ENCODE results near the gene ZNF780A.
A peak's percentile ranks its signal among the peaks of the same experiment; 100 is the strongest.
"Not testable (repeated sequence)": the region's sequence is repeated elsewhere in the genome, so short reads cannot be mapped to it uniquely, and the experiment has no call there.

Gene ZNF780A

DNA sequence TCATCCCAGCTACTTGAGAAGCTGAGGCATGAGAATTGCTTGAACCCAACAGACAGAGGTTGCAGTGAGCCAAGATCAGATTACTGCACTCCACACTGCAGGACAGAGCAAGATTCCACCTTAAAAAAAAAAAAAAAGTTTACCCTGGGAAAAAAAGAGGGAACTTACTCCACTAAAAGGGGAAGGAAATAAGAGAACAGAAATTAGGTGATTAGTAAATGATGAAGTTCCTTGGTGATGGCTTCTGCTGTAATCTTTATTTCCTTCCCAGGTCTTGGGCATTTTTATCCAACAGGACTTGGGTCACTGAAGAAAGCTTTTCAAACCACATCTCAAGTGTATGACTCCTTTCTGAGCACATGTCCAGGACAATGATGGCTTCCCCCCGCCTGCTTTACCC is 9.3 kb downstream of the ZNF780A start:
- DNase-seq: no peak

DNA sequence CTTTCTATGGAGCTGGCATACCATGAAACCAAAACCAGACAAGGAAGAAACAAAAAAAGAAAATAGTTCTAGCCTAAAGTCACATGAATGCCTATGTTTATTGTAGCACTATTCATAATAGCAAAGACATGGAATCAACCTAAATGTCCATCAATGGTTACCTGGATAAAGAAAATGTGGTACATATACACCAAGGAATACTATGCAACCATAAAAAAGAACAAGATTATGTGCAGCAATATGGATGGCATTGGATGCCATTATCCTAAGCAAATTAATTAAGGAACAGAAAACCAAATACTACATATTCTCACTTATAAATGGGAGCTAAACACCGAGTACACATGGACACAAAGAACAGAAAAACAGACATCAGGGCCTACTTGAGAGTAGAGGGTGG is 10.5 kb downstream of the ZNF780A start:
- DNase-seq: no peak

DNA sequence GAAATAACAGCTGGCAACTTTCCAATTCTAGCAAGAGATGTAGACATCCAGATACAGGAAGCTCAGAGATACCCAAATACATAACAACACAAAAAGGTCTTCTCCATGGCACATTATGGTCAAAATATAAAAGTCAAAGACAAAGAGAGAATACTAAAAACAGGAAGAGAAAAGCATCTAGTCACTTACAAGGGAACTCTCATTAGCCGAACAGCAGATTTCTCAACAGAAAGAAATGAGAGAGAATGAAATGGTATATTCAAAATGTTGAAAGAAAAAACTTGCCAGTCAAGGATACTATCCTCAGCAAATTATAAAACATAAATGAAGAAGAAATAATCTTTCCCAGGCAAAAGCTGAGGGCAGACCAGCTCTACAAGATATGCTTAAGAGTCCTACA is 12.4 kb downstream of the ZNF780A start:
- DNase-seq: no peak

DNA sequence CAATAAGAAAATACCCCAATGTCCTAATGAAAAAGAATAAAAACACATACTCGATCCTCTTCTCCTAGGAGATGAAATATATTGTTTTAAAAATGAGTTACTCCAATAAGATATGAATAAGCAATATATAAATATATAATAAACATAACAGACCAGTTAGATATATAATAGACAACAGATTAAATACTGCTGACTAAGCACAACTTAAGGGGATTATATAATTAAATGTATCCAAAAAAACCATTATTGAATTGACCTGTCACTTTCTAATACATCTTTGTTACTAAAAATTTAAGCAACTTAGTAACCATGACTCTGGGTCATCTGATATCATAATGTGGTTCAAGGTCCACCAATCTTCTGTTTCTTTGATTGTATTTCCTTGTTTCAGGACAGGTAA is 20.7 kb downstream of the ZNF780A start:
- DNase-seq: no peak

DNA sequence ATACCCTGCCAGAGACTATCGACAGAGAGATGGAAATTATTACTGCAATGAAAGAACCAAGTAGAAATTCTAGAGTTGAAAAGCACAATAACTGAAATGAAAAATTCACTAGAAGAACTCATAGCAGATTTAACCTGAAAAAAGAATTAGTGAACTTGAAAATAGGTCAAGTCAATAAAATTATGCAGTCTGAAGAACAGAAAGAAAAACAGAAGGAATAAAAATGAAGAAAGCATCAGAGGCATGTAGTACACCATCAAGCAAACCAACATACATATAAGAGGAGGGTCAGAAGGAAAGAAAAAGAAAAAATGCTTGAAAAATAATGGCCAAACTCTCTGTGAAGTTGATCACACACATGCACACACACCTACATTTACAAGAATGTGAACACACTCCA is 31.1 kb downstream of the ZNF780A start:
- DNase-seq: no peak

GRCh38 chr19:40057166-40057565 is 33.6 kb downstream of the ZNF780A start:
- DNase-seq: no peak

- no peak for DNase-seq
These were observed 34.2 kb downstream of the ZNF780A start for GRCh38 chr19:40056505-40056904.

DNA sequence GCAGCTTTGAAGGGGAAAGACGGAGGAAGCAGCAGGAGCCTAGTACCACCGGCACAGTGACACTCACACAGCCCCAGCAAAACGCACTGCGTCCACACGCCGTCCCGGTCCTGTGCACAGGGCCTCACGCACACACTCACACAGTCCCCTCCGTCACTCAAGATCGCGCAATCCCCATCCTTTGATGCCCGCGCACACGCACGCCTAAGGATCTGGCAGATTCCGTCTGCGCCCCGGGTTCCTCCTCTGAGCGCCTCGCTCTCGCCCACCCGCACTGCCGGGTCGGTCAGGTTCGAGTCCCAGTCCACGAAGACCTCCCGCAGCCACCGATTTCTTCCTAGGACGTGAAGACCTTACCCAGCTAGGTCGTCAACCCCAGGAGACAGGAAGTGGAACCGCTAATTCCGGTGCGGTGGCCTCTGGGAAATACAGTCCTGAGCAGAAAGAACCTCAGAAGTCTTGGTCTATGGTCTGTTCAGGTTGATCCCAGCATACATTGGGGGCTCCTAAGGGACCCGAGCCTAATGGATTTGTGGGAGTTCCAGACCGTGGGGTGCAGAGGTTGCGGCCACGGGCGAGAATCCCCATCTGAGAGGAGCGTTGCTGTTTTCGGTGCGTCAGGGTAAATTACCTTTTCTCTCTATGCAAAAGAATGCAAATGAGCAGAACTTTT is 34.8 kb downstream of the ZNF780A start, which contains the start of gene ZNF780B:
ZNF780B (minus strand) TSS at position 400 of the 673 bp plus-strand sequence. CDS start 5,899 bp downstream, outside the sequence.
- DNase-seq: peak; percentile 13

- DNase-seq: no peak
These were observed 35.7 kb downstream of the ZNF780A start for GRCh38 chr19:40055049-40055448.

- no peak for DNase-seq
These were observed 36.1 kb downstream of the ZNF780A start for GRCh38 chr19:40054632-40055031.

DNA sequence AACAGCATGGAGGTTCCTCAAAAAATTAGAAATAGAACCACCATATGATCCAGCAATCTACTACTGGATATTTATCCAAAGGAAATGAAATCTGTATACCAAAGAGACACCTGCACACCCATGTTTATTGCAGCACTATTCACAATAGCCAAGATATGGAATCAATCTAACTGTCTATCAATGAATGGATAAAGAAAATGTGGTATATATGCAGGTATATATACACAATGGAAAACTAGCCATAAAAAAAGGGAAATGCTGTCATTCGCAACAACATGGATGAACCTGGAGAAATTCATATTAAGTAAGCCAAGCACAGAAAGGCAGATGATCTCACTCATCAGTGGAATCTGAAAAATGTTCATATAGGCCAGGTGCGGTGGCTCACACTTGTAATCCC is 37.3 kb downstream of the ZNF780A start:
- no peak for DNase-seq

DNA sequence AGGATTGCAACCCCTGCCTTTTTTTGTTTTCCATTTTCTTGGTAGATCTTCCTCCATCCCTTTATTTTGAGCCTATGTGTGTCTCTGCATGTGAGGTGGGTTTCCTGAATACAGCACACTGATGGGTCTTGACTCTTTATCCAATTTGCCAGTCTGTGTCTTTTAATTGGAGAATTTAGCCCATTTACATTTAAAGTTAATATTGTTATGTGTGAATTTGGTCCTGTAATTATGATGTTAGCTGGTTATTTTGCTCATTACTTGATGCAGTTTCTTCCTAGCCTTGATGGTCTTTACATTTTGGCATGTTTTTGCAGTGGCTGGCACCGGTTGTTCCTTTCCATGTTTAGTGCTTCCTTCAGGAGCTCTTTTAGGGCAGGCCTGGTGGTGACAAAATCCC is 49.0 kb downstream of the ZNF780A start:
- not testable (repeated sequence) for DNase-seq

- not testable (repeated sequence) for DNase-seq
These were observed 52.7 kb downstream of the ZNF780A start for GRCh38 chr19:40038047-40038446.

DNA sequence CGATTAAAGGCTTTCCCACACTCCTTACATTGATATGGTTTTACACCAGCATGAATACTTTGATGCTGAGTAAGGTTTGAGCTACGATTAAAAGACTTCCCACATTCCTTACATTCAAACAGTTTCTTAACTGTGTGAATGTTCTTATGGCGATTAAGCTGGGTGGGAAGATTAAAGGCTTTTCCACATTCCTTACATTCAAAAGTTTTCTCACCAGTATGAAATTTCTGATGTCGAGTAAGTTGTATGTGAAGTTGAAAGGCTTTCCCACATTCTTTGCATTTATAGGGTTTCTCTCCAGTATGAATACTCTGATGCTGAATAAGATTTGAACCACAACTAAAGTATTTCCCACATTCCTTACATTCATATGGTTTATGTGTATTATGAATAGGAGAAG is 54.7 kb downstream of the ZNF780A start:
- DNase-seq: no peak

GRCh38 chr19:40033989-40034560 is 56.7 kb downstream of the ZNF780A start:
- no peak for DNase-seq

DNA sequence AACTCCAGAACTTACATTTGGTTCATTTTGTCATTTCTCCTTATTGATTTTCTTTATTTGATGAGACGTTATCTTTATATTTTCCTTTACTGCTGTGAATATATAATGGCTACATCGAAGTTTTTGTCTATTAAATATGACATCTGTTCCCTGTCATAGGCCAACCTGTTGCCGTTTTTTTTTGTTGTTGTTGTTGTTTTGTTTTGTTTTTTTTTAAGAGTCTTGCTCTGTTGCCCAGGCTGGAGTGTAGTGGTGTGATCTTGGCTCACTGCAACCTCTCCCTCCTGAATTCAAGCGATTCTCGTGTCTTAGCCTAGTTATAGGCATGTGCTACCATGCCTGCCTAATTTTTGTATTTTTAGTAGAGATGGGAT is 64.2 kb downstream of the ZNF780A start:
- DNase-seq: no peak

GRCh38 chr19:40025938-40026596 is 64.7 kb downstream of the ZNF780A start:
- no peak for DNase-seq

DNA sequence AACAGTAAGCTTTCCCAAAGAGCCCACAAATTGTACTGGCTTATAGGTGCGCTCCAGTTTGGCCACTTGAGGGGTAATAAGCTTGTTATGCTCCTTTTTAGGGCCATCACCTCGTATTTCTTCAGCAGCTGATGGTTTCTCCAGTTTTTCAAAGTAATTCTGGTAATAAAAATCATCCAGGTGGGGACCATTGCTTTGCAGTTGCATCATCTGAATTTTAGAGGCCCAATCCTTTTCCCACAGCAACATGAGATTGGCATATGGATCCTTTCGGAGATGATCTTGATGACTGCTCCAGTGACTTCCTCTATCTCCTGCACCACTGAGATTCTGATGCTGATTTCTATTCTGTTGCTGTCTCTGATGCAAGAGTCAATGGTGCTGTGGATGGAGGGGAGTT is 66.8 kb downstream of the ZNF780A start:
- DNase-seq: no peak
